ENCODE measurements around the gene PPP6R3. TPM values are rescaled to one million over a fixed set of nuclear protein-coding genes. Genes with fewer than 3 reads are reported as not detected.
"Not testable (repeated sequence)": the region's sequence is repeated elsewhere in the genome, so short reads cannot be mapped to it uniquely, and the experiment has no call there.

The PPP6R3 gene
- total RNA-seq, 2 donors from 2014 or later = 134 to 136 TPM

DNA sequence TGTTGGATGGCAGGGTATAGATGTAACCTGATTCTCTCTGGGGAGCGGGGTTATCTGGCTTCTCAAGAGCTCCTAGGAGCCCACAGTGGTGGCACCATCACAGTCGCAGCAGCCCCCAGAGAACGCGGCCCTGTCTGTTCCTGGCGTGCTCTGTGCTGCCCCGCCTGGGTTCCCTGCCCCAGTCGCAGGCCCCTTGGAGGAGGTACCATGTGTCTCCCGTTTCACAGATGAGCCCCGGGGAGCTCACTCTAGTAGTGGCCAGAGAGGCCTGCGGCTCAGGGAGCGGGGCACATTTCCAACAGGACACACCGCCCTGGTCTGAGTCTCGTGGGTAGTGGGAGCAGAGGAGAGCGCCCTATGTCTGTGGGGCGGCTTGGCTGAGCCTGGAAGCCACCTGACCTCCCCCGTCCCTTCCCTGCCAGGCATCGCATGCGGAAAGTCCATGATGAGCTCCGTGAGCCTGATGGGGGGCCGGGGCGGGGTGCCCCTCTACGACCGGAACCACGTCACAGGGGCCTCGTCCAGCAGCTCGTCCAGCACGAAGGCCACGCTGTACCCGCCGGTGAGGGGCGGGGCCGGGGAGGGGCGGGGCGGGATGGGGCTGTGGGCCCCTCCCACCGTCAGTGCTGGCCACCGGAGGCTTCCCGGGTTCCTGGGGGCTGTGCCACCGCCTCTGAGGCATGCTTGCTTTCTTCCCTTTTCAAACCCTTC lies 21.0 kb upstream of the PPP6R3 start:
- Mint-ChIP-seq H3K27ac (no peak overlapping the region), H3K27me3 (no peaks in the 10 kb centered on the region), H3K36me3 (ENCODE audit: low read depth) (no peaks in the 10 kb centered on the region), H3K4me1 (no peaks in the 10 kb centered on the region), H3K4me3 (no peak overlapping the region)
- no peak for DNase-seq
- ATAC-seq = no peak
- no peaks in the 10 kb centered on the region for H3K9me3 ChIP-seq (ENCODE audit: control insufficient read depth, low read length, poor library complexity, severe bottlenecking)

GRCh38 chr11:68440224-68440623 lies 20.3 kb upstream of the PPP6R3 start:
- ATAC-seq (no peak), DNase-seq (no peak)
- no peaks in the 10 kb centered on the region for H3K36me3 Mint-ChIP-seq (ENCODE audit: low read depth)
- no peaks in the 10 kb centered on the region for H3K9me3 ChIP-seq (ENCODE audit: control insufficient read depth, low read length, poor library complexity, severe bottlenecking)
- H3K4me3 Mint-ChIP-seq = no peak overlapping the region
- H3K27me3 Mint-ChIP-seq = no peaks in the 10 kb centered on the region
- H3K4me1 Mint-ChIP-seq = no peaks in the 10 kb centered on the region
- no peak overlapping the region for H3K27ac Mint-ChIP-seq

DNA sequence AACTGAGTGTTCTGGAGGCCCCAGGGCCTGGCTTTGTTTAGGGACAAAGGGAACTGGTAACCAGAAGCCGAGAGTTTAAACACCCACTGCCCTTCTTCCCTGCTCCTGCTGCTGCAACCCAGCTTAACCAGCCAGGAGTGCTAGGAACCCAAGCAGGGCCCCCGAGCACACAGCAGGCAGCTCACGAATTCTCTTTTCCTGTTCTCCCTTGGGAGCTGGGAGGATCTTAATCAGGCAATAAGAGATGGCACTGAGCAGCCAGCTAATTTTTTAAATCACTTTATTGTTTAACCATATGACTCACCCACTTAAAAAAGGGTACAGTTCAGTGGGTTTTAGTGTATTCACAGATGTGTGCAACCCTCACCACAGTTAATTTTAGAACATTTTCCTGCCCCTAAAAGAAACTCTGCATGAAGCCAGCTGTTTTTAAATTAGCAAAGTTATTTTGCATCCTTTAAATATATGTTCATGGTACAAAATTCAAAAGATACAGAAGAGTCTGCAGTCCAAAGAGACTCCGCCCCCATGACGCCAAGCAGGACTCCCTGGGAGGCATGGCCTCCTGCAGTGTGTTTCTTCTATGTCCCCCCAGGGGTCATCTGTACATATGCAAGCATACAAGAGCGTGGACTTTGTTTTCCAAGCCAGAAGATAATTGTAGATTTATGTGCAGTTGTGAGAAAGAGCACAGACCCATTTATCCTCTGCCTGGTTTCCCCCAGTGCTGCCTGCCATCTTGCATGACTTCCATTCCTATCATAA lies 18.9 kb upstream of the PPP6R3 start:
- no peak for DNase-seq
- Mint-ChIP-seq H3K36me3 (ENCODE audit: low read depth) (no peaks in the 10 kb centered on the region), H3K4me1 (no peaks in the 10 kb centered on the region), H3K27me3 (no peaks in the 10 kb centered on the region), H3K4me3 (no peak overlapping the region), H3K27ac (no peak overlapping the region)
- H3K9me3 ChIP-seq (ENCODE audit: control insufficient read depth, low read length, poor library complexity, severe bottlenecking) = no peaks in the 10 kb centered on the region
- ATAC-seq = no peak

- ATAC-seq = no peak
- Mint-ChIP-seq H3K27me3 (no peaks in the 10 kb centered on the region), H3K36me3 (ENCODE audit: low read depth) (no peaks in the 10 kb centered on the region), H3K4me3 (no peak overlapping the region), H3K4me1 (peaks cover 2% of the 10 kb centered on the region), H3K27ac (no peak overlapping the region)
- DNase-seq = no peak
- H3K9me3 ChIP-seq (ENCODE audit: control insufficient read depth, low read length, poor library complexity, severe bottlenecking) = no peaks in the 10 kb centered on the region
These were observed 18.1 kb upstream of the PPP6R3 start for GRCh38 chr11:68442433-68442832.

- H3K4me1 Mint-ChIP-seq = peaks cover 2% of the 10 kb centered on the region
- no peak overlapping the region for H3K27ac Mint-ChIP-seq
- no peaks in the 10 kb centered on the region for H3K27me3 Mint-ChIP-seq
- ATAC-seq = no peak
- no peaks in the 10 kb centered on the region for H3K9me3 ChIP-seq (ENCODE audit: control insufficient read depth, low read length, poor library complexity, severe bottlenecking)
- no peaks in the 10 kb centered on the region for H3K36me3 Mint-ChIP-seq (ENCODE audit: low read depth)
- DNase-seq = no peak
- H3K4me3 Mint-ChIP-seq = no peak overlapping the region
These were observed 16.0 kb upstream of the PPP6R3 start for GRCh38 chr11:68444566-68444965.

DNA sequence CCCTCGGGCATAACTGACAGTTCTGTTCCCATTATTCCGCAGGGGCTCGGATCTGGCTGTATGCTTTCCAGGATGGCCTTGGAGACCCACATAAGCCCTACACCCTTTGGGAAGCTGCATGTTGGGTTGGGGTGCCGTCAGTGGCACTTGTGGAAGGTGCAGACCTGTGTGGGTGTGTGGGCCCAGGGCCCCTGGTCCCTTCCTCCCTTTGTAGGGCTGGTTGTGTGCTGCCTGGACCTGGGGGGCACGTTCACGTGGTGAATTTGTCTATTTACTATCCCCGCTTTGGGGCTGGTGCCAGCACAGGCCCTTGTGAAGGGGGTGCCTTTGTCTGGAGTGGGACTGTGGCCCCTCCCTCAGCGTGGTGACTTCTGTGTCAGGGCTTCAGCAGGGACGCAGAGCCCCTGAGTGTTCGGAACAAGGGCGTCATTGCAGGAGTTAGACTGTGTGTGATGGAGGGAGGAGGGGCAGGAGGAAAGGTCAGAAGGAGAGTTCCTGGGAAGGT lies 15.0 kb upstream of the PPP6R3 start:
- H3K4me1 Mint-ChIP-seq = peaks cover 2% of the 10 kb centered on the region
- no peak for DNase-seq
- H3K27me3 Mint-ChIP-seq = no peaks in the 10 kb centered on the region
- H3K4me3 Mint-ChIP-seq = no peak overlapping the region
- ATAC-seq = no peak
- H3K9me3 ChIP-seq (ENCODE audit: control insufficient read depth, low read length, poor library complexity, severe bottlenecking) = no peaks in the 10 kb centered on the region
- H3K27ac Mint-ChIP-seq = no peak overlapping the region
- H3K36me3 Mint-ChIP-seq (ENCODE audit: low read depth) = no peaks in the 10 kb centered on the region

DNA sequence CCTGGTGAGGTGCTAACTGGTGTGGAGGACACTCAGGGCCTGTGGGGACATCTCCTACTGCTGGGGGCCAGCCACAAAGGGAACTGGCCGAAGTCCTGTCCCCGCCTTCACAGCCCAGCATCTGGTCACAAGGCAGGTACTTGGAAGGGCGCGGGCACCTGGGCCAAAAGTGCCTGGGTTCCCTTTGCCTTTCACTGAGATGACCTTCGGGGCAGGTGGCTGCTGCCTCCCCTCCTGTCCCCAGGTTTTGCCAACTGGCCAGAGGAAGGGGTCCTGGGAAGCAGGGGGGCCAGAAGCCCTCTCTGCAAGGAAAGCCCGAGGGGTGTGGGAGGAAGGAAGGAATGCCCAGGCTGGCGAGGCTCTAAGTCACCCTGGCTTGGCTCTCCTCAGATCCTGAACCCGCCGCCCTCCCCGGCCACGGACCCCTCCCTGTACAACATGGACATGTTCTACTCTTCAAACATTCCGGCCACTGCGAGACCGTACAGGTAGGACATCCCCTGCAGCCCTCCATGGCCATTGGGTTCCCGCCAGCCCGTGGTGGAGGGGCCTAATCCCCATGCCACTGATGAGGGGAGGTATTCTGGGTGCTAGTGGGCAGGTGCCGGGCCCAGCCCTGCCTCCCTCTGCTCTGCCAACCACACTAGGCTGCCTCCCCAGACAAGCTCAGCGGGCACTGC lies 14.4 kb upstream of the PPP6R3 start:
- Mint-ChIP-seq H3K27ac (no peak overlapping the region), H3K36me3 (ENCODE audit: low read depth) (no peaks in the 10 kb centered on the region), H3K4me1 (peaks cover 2% of the 10 kb centered on the region), H3K4me3 (no peak overlapping the region), H3K27me3 (no peaks in the 10 kb centered on the region)
- no peak for ATAC-seq
- no peaks in the 10 kb centered on the region for H3K9me3 ChIP-seq (ENCODE audit: control insufficient read depth, low read length, poor library complexity, severe bottlenecking)
- DNase-seq = no peak

GRCh38 chr11:68447015-68447801 lies 13.3 kb upstream of the PPP6R3 start:
- H3K4me3 Mint-ChIP-seq = peak overlapping the region; percentile 39
- peak; percentile 99 for ATAC-seq
- H3K9me3 ChIP-seq (ENCODE audit: control insufficient read depth, low read length, poor library complexity, severe bottlenecking) = no peaks in the 10 kb centered on the region

GRCh38 chr11:68447914-68448313 lies 12.6 kb upstream of the PPP6R3 start:
- H3K9me3 ChIP-seq (ENCODE audit: control insufficient read depth, low read length, poor library complexity, severe bottlenecking); ATAC-seq; H3K36me3 Mint-ChIP-seq (ENCODE audit: low read depth); H3K27me3 Mint-ChIP-seq; H3K4me3 Mint-ChIP-seq; H3K4me1 Mint-ChIP-seq; H3K27ac Mint-ChIP-seq; DNase-seq: not testable (repeated sequence)

More at GRCh38 chr11:68447015-68447801, 13.3 kb upstream of the PPP6R3 start:
- Mint-ChIP-seq H3K27me3 (no peaks in the 10 kb centered on the region), H3K27ac (no peak overlapping the region), H3K36me3 (ENCODE audit: low read depth) (no peaks in the 10 kb centered on the region), H3K4me1 (peaks cover 2% of the 10 kb centered on the region)
- DNase-seq = peak; percentile 58 to 74 (median 63)

DNA sequence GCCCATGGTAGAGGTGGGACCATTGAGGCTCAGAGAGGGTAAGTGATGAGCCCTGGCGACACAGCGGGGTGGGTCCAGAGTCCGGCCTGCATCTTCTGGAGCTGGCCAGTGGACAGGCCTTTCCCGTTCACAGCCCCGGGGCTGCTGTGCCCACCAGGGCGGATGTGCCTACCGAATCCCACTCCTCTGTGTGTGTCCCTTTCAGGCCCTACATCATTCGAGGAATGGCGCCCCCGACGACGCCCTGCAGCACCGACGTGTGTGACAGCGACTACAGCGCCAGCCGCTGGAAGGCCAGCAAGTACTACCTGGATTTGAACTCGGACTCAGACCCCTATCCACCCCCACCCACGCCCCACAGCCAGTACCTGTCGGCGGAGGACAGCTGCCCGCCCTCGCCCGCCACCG lies 11.9 kb upstream of the PPP6R3 start:
- Mint-ChIP-seq H3K27me3 (no peaks in the 10 kb centered on the region), H3K4me3 (no peak overlapping the region), H3K4me1 (peaks cover 2% of the 10 kb centered on the region), H3K27ac (no peak overlapping the region), H3K36me3 (ENCODE audit: low read depth) (no peaks in the 10 kb centered on the region)
- no peaks in the 10 kb centered on the region for H3K9me3 ChIP-seq (ENCODE audit: control insufficient read depth, low read length, poor library complexity, severe bottlenecking)
- no peak for ATAC-seq
- no peak for DNase-seq

- Mint-ChIP-seq H3K27me3 (no peaks in the 10 kb centered on the region), H3K4me1 (peaks cover 2% of the 10 kb centered on the region), H3K27ac (peak overlapping the region; percentile 51), H3K36me3 (ENCODE audit: low read depth) (no peaks in the 10 kb centered on the region), H3K4me3 (no peak overlapping the region)
- no peak for DNase-seq
- no peak for ATAC-seq
- no peaks in the 10 kb centered on the region for H3K9me3 ChIP-seq (ENCODE audit: control insufficient read depth, low read length, poor library complexity, severe bottlenecking)
These were observed 10.6 kb upstream of the PPP6R3 start for GRCh38 chr11:68449951-68450350.

- Mint-ChIP-seq H3K4me3 (no peak overlapping the region), H3K27ac (peak overlapping the region; percentile 51), H3K36me3 (ENCODE audit: low read depth) (no peaks in the 10 kb centered on the region), H3K27me3 (no peaks in the 10 kb centered on the region), H3K4me1 (peaks cover 2% of the 10 kb centered on the region)
- no peak for DNase-seq
- H3K9me3 ChIP-seq (ENCODE audit: control insufficient read depth, low read length, poor library complexity, severe bottlenecking) = no peaks in the 10 kb centered on the region
- ATAC-seq = no peak
These were observed 9.8 kb upstream of the PPP6R3 start for GRCh38 chr11:68450711-68451110.

DNA sequence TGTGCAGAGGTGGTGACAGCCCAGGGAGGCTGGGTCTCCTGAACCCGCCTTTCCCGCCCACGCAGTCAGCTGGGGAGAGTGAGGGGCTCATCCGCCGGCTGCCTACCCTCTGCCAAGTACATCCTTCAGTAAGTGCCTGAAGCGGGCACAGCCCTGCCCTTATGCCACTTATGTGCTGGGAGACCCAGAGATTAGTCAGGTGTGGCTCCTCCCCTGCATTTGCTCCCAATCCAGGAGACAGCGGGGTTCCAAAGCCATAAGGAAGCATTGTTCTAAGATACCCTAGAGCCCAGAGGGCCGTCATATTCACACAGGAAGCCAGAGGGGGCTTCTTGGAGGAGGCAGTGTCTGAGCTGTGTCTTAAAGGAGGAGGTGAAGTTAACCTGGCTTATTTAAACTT lies 5.8 kb upstream of the PPP6R3 start:
- no peaks in the 10 kb centered on the region for H3K9me3 ChIP-seq (ENCODE audit: control insufficient read depth, low read length, poor library complexity, severe bottlenecking)
- Mint-ChIP-seq H3K36me3 (ENCODE audit: low read depth) (no peaks in the 10 kb centered on the region), H3K4me1 (peaks cover 1% of the 10 kb centered on the region), H3K27me3 (no peaks in the 10 kb centered on the region), H3K27ac (no peak overlapping the region), H3K4me3 (no peak overlapping the region)
- no peak for DNase-seq
- ATAC-seq = no peak
